GM23338 (cell line): ENCODE data around the gene EPHB6. TPM values are rescaled to one million over a fixed set of nuclear protein-coding genes. Genes with fewer than 3 reads are reported as not detected.

Experiments
- ATAC-seq: fragments of 200-7000 bp; cut with Tn5 transposase; 3 replicates; pipeline ENCODE4 v1.9.1; 2020
- DNase-seq: peaks from one replicate; pipeline ENCODE4 v3.0.0-alpha.2; 2015; ENCODE audit warnings: low spot score
- H2AFZ ChIP-seq: fragments of 200-600 bp; sonication (generic); 2 replicates; pipeline ENCODE4 v1.8.0; 2016; ENCODE audit warnings: antibody characterized with exemption, mild to moderate bottlenecking, moderate library complexity
- H3F3A ChIP-seq: fragments of 200-600 bp; sonication (generic); replicated peaks from 2 replicates; pipeline ENCODE4 v1.8.0; 2017; ENCODE audit warnings: antibody characterized with exemption, mixed run types, low read depth
- H3K27ac ChIP-seq: fragments of 200-600 bp; sonication (generic); 2 replicates; pipeline ENCODE4 v1.6.1; 2016; ENCODE audit warnings: low read depth
- H3K27me3 ChIP-seq: fragments of 200-600 bp; sonication (generic); 2 replicates; pipeline ENCODE4 v1.8.0; 2016; ENCODE audit warnings: mild to moderate bottlenecking, mixed run types, moderate library complexity; ENCODE audit not compliant: insufficient read depth
- H3K36me3 ChIP-seq: fragments of 200-600 bp; sonication (generic); 2 replicates; pipeline ENCODE4 v1.8.0; 2016; ENCODE audit warnings: mild to moderate bottlenecking; ENCODE audit not compliant: insufficient read depth
- H3K4me1 ChIP-seq: fragments of 200-600 bp; sonication (generic); 2 replicates; pipeline ENCODE4 v1.8.0; 2016; ENCODE audit warnings: mild to moderate bottlenecking, moderate library complexity; ENCODE audit not compliant: insufficient read depth
- H3K4me2 ChIP-seq: fragments of 200-600 bp; sonication (generic); 2 replicates; pipeline ENCODE4 v1.7.1; 2017; ENCODE audit warnings: mixed run types
- H3K4me3 ChIP-seq: fragments of 200-600 bp; sonication (generic); 2 replicates; pipeline ENCODE4 v1.6.1; 2016; ENCODE audit warnings: mixed run types
- H3K79me2 ChIP-seq: fragments of 200-600 bp; sonication (generic); replicated peaks from 2 replicates; pipeline ENCODE4 v1.8.0; 2017; ENCODE audit warnings: mild to moderate bottlenecking; ENCODE audit not compliant: insufficient read depth
- H3K9me2 ChIP-seq: fragments of 200-600 bp; sonication (generic); 2 replicates; pipeline ENCODE4 v1.8.0; 2017; ENCODE audit not compliant: insufficient read depth
- H4K20me1 ChIP-seq: fragments of 200-600 bp; sonication (generic); replicated peaks from 2 replicates; pipeline ENCODE4 v1.8.0; 2017; ENCODE audit warnings: mild to moderate bottlenecking; ENCODE audit not compliant: insufficient read depth
- H3K27ac Mint-ChIP-seq: 2 replicates; pipeline ENCODE4 v1.8.0; 2020; ENCODE audit warnings: inconsistent platforms, mild to moderate bottlenecking, moderate library complexity, mixed read lengths
- H3K27me3 Mint-ChIP-seq: 3 replicates; pipeline ENCODE4 v1.8.0; 2022; ENCODE audit warnings: low read depth, mild to moderate bottlenecking, moderate library complexity, mixed read lengths, inconsistent platforms; ENCODE audit not compliant: insufficient read depth, poor library complexity
- H3K36me3 Mint-ChIP-seq: 3 replicates; pipeline ENCODE4 v1.8.0; 2021; ENCODE audit warnings: low read depth, mild to moderate bottlenecking, inconsistent platforms, moderate library complexity, mixed read lengths
- H3K4me1 Mint-ChIP-seq: 3 replicates; pipeline ENCODE4 v1.8.0; 2020; ENCODE audit warnings: mild to moderate bottlenecking, inconsistent platforms, mixed read lengths
- H3K4me3 Mint-ChIP-seq: 3 replicates; pipeline ENCODE4 v1.8.0; 2021; ENCODE audit warnings: moderate library complexity, mild to moderate bottlenecking, inconsistent platforms, mixed read lengths
- H3K9me3 Mint-ChIP-seq: 3 replicates; pipeline ENCODE4 v1.8.0; 2020; ENCODE audit warnings: moderate library complexity, mild to moderate bottlenecking, inconsistent platforms, mixed read lengths
- CREB1 ChIP-seq: fragments of 250-450 bp; sonication (Bioruptor Pico); IDR thresholded peaks from 2 replicates; pipeline ENCODE4 v1.5.0; 2020; ENCODE audit warnings: low read depth, mild to moderate bottlenecking, moderate library complexity
- EZH2 ChIP-seq: fragments of 200-600 bp; sonication (generic); IDR thresholded peaks from one replicate; pipeline ENCODE4 v1.8.0; 2017; ENCODE audit warnings: antibody characterized with exemption, mild to moderate bottlenecking, low read depth; ENCODE audit not compliant: unreplicated experiment
- EZH2phosphoT487 ChIP-seq: fragments of 200-600 bp; sonication (generic); IDR thresholded peaks from one replicate; pipeline ENCODE4 v1.8.1; 2018; ENCODE audit warnings: antibody characterized with exemption; ENCODE audit not compliant: unreplicated experiment
- JUNB ChIP-seq: IDR thresholded peaks from one replicate; pipeline ENCODE4 v1.6.1; 2016; ENCODE audit warnings: antibody characterized with exemption; ENCODE audit not compliant: unreplicated experiment
- NANOG ChIP-seq: IDR thresholded peaks from 2 replicates; pipeline ENCODE4 v1.6.1; 2016; ENCODE audit warnings: antibody characterized with exemption, borderline replicate concordance
- POLR2AphosphoS5 ChIP-seq: IDR thresholded peaks from 2 replicates; pipeline ENCODE4 v1.6.1; 2016; ENCODE audit warnings: antibody characterized with exemption, low read depth
- STAT1 ChIP-seq: IDR thresholded peaks from one replicate; pipeline ENCODE4 v1.6.1; 2016; ENCODE audit warnings: antibody characterized with exemption; ENCODE audit not compliant: unreplicated experiment
- ZNF114 ChIP-seq: fragments of 250-450 bp; sonication (Bioruptor Pico); IDR thresholded peaks from 2 replicates; pipeline ENCODE4 v1.5.0; 2020; ENCODE audit warnings: mild to moderate bottlenecking, moderate library complexity
- ZNF331 ChIP-seq: fragments of 250-450 bp; sonication (Bioruptor Pico); IDR thresholded peaks from 2 replicates; pipeline ENCODE4 v1.5.0; 2020; ENCODE audit warnings: low read depth, mild to moderate bottlenecking, moderate library complexity
- polyA plus RNA-seq: library from polyadenylated mRNA; unstranded; fragments of >200 nt; fragmentation: Nextera tagmentation; extraction: Ambion mirVana; gene quantifications from 2 replicates; pipeline ENCODE4 v1.2.1, GENCODE V29; 2016
- total RNA-seq: library from RNA; depleted of rRNA; stranded (reverse); fragments of >200 nt; shearing (Covaris generic); gene quantifications from 2 replicates; pipeline ENCODE4 v1.2.3, GENCODE V29; 2014
- TF ChIP-seq, protein P1 (sequence below): IDR thresholded peaks from 2 replicates; pipeline ENCODE4 v1.6.1; 2016; ENCODE audit warnings: antibody characterized with exemption
- TF ChIP-seq, protein P2 (sequence below), 2 experiments: fragments of 200-600 bp in 1 of 2; sonication (generic) in 1 of 2; conservative IDR thresholded peaks; 2 replicates each; pipeline versions ENCODE4 v1.5.1 to v1.6.1; 2016 to 2017; ENCODE audit warnings: antibody characterized with exemption in 2 of 2, low read depth in 2 of 2, mild to moderate bottlenecking in 2 of 2, moderate library complexity in 1 of 2
- TF ChIP-seq, protein P3 (sequence below): IDR thresholded peaks from one replicate; pipeline ENCODE4 v1.6.1; 2018; ENCODE audit warnings: antibody characterized with exemption; ENCODE audit not compliant: unreplicated experiment

The EPHB6 gene
- total and polyA plus RNA-seq, 2 experiments from 2014 or later = 20.8 to 27.5 TPM

DNA sequence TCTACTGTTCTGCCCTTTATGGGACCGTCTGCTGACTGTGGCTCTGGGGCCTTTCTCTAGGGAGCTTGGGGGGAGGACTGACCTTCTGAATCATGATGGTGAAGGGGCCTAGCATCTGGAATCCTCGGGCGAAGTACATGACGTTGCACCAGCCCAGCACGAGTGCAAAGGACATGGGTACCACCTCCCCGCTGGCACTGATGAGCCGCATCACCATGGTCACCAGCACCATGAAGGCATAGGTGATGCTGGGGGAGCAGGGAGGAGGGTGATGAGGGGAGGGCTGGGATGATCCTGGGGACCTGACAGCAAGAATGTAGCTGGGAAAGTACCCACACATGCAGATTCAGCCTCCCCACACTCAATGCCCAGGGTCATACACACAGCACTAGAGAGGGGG lies 19.5 kb downstream of the EPHB6 start (continued):
- TF ChIP-seq, protein P1, sequence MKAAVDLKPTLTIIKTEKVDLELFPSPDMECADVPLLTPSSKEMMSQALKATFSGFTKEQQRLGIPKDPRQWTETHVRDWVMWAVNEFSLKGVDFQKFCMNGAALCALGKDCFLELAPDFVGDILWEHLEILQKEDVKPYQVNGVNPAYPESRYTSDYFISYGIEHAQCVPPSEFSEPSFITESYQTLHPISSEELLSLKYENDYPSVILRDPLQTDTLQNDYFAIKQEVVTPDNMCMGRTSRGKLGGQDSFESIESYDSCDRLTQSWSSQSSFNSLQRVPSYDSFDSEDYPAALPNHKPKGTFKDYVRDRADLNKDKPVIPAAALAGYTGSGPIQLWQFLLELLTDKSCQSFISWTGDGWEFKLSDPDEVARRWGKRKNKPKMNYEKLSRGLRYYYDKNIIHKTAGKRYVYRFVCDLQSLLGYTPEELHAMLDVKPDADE = no peak
- TF ChIP-seq NANOG = no peak
- TF ChIP-seq STAT1 = no peak
- TF ChIP-seq, protein P2, sequence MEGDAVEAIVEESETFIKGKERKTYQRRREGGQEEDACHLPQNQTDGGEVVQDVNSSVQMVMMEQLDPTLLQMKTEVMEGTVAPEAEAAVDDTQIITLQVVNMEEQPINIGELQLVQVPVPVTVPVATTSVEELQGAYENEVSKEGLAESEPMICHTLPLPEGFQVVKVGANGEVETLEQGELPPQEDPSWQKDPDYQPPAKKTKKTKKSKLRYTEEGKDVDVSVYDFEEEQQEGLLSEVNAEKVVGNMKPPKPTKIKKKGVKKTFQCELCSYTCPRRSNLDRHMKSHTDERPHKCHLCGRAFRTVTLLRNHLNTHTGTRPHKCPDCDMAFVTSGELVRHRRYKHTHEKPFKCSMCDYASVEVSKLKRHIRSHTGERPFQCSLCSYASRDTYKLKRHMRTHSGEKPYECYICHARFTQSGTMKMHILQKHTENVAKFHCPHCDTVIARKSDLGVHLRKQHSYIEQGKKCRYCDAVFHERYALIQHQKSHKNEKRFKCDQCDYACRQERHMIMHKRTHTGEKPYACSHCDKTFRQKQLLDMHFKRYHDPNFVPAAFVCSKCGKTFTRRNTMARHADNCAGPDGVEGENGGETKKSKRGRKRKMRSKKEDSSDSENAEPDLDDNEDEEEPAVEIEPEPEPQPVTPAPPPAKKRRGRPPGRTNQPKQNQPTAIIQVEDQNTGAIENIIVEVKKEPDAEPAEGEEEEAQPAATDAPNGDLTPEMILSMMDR (conservative IDR thresholded peaks at IDR 0.05; ENCODE audit: low read depth in 2 of 2) = no peak
- no peak for TF ChIP-seq POLR2AphosphoS5
- no peak for TF ChIP-seq ZNF114 (CRISPR knock-in tag)
- TF ChIP-seq EZH2phosphoT487 = no peak
- TF ChIP-seq, protein P3, sequence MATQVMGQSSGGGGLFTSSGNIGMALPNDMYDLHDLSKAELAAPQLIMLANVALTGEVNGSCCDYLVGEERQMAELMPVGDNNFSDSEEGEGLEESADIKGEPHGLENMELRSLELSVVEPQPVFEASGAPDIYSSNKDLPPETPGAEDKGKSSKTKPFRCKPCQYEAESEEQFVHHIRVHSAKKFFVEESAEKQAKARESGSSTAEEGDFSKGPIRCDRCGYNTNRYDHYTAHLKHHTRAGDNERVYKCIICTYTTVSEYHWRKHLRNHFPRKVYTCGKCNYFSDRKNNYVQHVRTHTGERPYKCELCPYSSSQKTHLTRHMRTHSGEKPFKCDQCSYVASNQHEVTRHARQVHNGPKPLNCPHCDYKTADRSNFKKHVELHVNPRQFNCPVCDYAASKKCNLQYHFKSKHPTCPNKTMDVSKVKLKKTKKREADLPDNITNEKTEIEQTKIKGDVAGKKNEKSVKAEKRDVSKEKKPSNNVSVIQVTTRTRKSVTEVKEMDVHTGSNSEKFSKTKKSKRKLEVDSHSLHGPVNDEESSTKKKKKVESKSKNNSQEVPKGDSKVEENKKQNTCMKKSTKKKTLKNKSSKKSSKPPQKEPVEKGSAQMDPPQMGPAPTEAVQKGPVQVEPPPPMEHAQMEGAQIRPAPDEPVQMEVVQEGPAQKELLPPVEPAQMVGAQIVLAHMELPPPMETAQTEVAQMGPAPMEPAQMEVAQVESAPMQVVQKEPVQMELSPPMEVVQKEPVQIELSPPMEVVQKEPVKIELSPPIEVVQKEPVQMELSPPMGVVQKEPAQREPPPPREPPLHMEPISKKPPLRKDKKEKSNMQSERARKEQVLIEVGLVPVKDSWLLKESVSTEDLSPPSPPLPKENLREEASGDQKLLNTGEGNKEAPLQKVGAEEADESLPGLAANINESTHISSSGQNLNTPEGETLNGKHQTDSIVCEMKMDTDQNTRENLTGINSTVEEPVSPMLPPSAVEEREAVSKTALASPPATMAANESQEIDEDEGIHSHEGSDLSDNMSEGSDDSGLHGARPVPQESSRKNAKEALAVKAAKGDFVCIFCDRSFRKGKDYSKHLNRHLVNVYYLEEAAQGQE = no peak
- no peak for TF ChIP-seq EZH2
- no peak for TF ChIP-seq ZNF331 (CRISPR knock-in tag)

DNA sequence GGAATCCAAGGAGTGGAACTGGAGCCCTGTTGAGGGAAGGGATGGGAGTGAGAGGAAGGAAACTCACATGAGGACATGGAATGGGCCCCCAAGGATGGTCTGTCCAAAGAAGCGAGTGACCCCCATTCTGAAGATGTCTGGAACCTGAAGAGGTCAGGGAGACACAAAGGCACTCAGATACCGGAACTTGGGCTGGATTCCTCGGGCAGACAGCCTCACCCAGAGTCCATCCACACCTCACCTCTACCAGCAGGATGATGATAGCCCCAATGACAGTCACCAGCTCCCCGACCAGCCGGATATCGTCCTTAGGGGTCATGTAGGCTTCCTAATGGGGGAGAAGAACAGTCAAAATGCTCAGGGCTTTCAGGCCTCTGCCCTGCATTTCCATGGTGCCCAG lies 20.0 kb downstream of the EPHB6 start:
- Mint-ChIP-seq H3K9me3 (peaks cover 5% of the 10 kb centered on the region; the same call in 1 of the 3 replicates), H3K36me3 (peaks cover 15% of the 10 kb centered on the region; the same call in 2 of the 3 replicates), H3K4me1 (no peaks in the 10 kb centered on the region), H3K4me3 (no peak overlapping the region), H3K27me3 (peaks cover 5% of the 10 kb centered on the region), H3K27ac (no peak overlapping the region)
- Histone ChIP-seq H3K27me3 (no peaks in the 10 kb centered on the region), H3K36me3 (no peaks in the 10 kb centered on the region), H3K4me2 (no peak overlapping the region), H2AFZ (no peak overlapping the region), H3K79me2 (no peaks in the 10 kb centered on the region), H3K9me2 (no peaks in the 10 kb centered on the region), H4K20me1 (no peaks in the 10 kb centered on the region), H3K27ac (no peak overlapping the region), H3K4me3 (no peak overlapping the region), H3K4me1 (no peaks in the 10 kb centered on the region), H3F3A (no peaks in the 10 kb centered on the region)
- DNase-seq (no peak), ATAC-seq (no peak)
- TF ChIP-seq, protein P2 (conservative IDR thresholded peaks at IDR 0.05; ENCODE audit: low read depth in 2 of 2) = no peak
- TF ChIP-seq ZNF114 (CRISPR knock-in tag) = no peak
- no peak for TF ChIP-seq CREB1 (CRISPR knock-in tag)
- TF ChIP-seq EZH2phosphoT487 = no peak
- TF ChIP-seq, protein P1 = no peak
- TF ChIP-seq STAT1 = no peak
- TF ChIP-seq JUNB = no peak
